ENCODE results near the gene FBXO30. TPM values are rescaled to one million over a fixed set of nuclear protein-coding genes. Genes with fewer than 3 reads are reported as not detected.

Gene FBXO30
- total RNA-seq, 6 donors from 2014 or later: 2.2 to 12.5 (median 7.6) TPM

DNA sequence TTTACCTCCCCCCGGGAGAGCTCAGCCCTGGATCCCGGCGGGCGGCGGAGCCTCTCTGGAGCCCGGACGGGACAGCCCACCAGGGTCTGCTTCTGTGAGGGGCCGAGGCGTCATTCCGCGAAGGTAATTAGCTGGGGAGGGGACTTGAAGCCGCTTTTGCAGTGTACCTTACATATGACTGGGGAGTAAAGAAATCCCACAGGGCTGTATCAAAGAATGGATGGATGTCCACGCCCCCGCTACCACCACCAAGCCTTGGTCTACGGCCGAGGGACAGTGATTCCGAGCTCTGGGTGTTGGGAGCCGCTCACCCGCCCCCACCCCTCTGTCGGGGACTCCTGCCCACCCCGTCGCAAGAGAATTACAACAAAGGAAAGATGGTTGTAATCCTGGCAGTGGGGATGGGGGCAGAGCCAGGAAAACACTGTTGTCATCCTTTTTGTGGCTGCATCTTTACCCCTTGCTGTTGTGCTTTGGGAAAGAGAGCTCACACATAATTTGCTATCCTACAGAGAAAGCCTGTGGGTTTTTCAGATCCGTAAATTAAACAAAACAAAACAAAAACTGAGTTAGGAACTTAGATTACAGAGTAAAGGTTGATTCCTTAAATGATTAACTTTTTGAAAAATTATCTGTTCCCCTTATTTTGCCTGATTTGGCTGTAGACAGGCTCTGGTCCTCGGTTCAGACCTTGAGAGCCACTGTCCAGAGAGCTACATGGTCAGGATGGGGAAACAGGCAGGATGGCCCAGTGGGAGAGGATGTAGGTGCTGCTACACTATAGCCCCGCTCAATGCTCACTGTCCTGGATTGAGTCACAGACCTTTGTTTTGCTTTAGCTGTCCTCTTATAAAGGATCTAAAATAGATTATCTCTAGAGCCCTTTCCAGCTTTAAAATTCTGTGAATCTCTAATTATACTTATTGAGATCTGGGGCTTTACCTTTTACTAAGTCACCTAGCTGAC, 997 bp upstream of the FBXO30 start:
- no peaks in the 10 kb centered on the region for H3K36me3 ChIP-seq
- ATAC-seq (ENCODE audit: low FRiP score in 2 of 2) (peak; percentile 41 to 64), DNase-seq (peak in 1 of 2 donors; percentile 88)
- peaks cover 16 to 36% (median 20%) of the 10 kb centered on the region in 4 donors for H3K4me1 ChIP-seq
- H3K27me3 ChIP-seq: no peaks in the 10 kb centered on the region
- H3K9me3 ChIP-seq: no peaks in the 10 kb centered on the region
- H3K4me3 ChIP-seq: peak overlapping the region; percentile 29 to 79 (median 78)
- peak overlapping the region; percentile 87 to 98 (median 94) for H3K27ac ChIP-seq
- TF ChIP-seq, protein P1, sequence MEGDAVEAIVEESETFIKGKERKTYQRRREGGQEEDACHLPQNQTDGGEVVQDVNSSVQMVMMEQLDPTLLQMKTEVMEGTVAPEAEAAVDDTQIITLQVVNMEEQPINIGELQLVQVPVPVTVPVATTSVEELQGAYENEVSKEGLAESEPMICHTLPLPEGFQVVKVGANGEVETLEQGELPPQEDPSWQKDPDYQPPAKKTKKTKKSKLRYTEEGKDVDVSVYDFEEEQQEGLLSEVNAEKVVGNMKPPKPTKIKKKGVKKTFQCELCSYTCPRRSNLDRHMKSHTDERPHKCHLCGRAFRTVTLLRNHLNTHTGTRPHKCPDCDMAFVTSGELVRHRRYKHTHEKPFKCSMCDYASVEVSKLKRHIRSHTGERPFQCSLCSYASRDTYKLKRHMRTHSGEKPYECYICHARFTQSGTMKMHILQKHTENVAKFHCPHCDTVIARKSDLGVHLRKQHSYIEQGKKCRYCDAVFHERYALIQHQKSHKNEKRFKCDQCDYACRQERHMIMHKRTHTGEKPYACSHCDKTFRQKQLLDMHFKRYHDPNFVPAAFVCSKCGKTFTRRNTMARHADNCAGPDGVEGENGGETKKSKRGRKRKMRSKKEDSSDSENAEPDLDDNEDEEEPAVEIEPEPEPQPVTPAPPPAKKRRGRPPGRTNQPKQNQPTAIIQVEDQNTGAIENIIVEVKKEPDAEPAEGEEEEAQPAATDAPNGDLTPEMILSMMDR (IDR thresholded peaks at IDR 0.05): no peak
- TF ChIP-seq POLR2A (IDR thresholded peaks at IDR 0.05): no peak
- no peak for TF ChIP-seq POLR2AphosphoS5 (IDR thresholded peaks at IDR 0.05)
- no peak for TF ChIP-seq EP300 (IDR thresholded peaks at IDR 0.05)
- WGBS, 2 donors: 6 to 8% methylated on average over 20 to 25 of the region's 25 CpGs

DNA sequence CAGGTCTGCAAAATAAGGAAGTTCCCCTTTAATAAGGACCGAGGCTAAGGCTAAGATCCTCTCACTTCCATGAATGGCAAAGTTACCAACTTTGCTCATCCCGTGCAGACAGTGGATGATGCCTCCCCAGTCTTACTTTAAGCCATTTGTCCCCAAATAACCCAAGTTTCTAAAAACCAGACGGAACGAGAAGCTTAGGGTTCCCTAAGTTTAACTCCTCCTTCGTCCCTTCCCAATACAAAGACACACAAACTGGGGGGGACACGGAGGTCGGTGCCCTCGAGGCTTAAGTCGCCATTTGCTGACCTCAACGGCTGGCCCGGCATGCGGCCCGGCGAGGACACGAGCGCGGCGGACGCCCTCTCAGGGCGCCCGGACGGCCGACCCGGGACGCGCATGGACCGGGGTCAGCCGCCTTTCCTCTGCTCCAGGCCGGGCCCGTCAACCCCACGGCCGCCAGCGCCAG, 527 bp downstream of the FBXO30 start:
- peak in 1 of 2 donors; percentile 31 for DNase-seq
- whole genome bisulfite sequencing, 2 donors: 0% methylated on average over 4 to 15 of the region's 33 CpGs

DNA sequence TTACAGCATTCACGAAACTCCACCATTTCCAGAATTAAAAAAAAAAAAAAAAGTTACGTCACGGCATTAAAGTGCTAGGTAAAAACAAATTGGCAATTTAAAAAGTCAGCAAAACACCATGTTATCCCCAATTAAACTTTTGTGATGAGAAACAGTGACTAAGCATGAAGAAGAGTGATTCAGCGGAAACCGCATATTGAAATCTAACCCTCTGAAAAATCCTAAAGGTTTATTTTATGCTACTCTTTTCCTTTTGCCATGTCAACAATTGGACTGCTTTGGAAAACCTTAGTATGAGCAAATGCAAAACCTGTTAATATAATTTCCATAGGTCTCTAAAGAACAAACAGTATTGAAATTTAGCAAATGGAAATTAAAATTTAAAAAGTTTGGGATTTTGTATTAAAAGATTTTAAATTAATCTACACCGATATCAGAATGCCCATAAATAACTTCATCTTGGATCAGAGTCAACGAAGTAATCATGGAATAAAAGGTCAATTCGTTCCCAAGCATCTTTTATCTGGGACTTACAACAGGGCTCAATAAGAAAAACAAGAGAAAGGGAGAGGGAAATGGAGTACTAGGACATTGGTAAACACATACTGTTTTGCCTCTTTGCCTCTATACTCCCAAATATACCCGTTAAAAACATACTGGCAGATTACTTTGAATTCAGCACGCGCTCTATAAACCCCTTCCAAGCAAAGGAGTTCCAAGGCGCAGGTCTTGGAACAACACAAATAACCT, 1.1 kb downstream of the FBXO30 start:
- TF ChIP-seq EP300 (IDR thresholded peaks at IDR 0.05) (no peak), POLR2AphosphoS5 (IDR thresholded peaks at IDR 0.05) (no peak), POLR2A (IDR thresholded peaks at IDR 0.05) (no peak)
- TF ChIP-seq, protein P1 (IDR thresholded peaks at IDR 0.05): no peak
- H3K4me3 ChIP-seq: peak overlapping the region; percentile 63 to 79 (median 78)
- H3K27me3 ChIP-seq: no peaks in the 10 kb centered on the region
- no peaks in the 10 kb centered on the region for H3K36me3 ChIP-seq
- ATAC-seq (ENCODE audit: low FRiP score in 2 of 2) (no peak), DNase-seq (no peak)
- 9 to 14% methylated on average over 12 of the region's 12 CpGs for WGBS, 2 donors
- H3K4me1 ChIP-seq: peaks cover 21 to 41% (median 27%) of the 10 kb centered on the region in 4 donors
- H3K27ac ChIP-seq: peak overlapping the region; percentile 87 to 98 (median 94)
- no peaks in the 10 kb centered on the region for H3K9me3 ChIP-seq

More for the DNA sequence above, 527 bp downstream of the FBXO30 start:
- H3K27ac ChIP-seq: peak overlapping the region; percentile 87 to 98 (median 94)
- peak in 1 of 2 donors; percentile 35 for ATAC-seq (ENCODE audit: low FRiP score in 2 of 2)
- TF ChIP-seq POLR2A (IDR thresholded peaks at IDR 0.05) (no peak), EP300 (IDR thresholded peaks at IDR 0.05) (no peak), POLR2AphosphoS5 (IDR thresholded peaks at IDR 0.05) (peak in 1 of 2 donors; percentile 36)
- TF ChIP-seq, protein P1 (IDR thresholded peaks at IDR 0.05): no peak
- H3K36me3 ChIP-seq: no peaks in the 10 kb centered on the region
- no peaks in the 10 kb centered on the region for H3K27me3 ChIP-seq
- peaks cover 21 to 41% (median 27%) of the 10 kb centered on the region in 4 donors for H3K4me1 ChIP-seq
- H3K4me3 ChIP-seq: peak overlapping the region; percentile 63 to 79 (median 78)
- no peaks in the 10 kb centered on the region for H3K9me3 ChIP-seq

- no peak overlapping the region for H3K27ac ChIP-seq
- TF ChIP-seq EP300 (IDR thresholded peaks at IDR 0.05) (no peak), POLR2AphosphoS5 (IDR thresholded peaks at IDR 0.05) (no peak), POLR2A (IDR thresholded peaks at IDR 0.05) (no peak)
- TF ChIP-seq, protein P1 (IDR thresholded peaks at IDR 0.05): no peak
- ATAC-seq (ENCODE audit: low FRiP score in 2 of 2): no peak
- peaks cover 21 to 41% (median 27%) of the 10 kb centered on the region in 4 donors for H3K4me1 ChIP-seq
- H3K27me3 ChIP-seq: no peaks in the 10 kb centered on the region
- H3K4me3 ChIP-seq: no peak overlapping the region
- 92 to 97% methylated on average over 1 of the region's 1 CpG for WGBS, 2 donors
- H3K36me3 ChIP-seq: no peaks in the 10 kb centered on the region
- no peak for DNase-seq
- no peaks in the 10 kb centered on the region for H3K9me3 ChIP-seq
These were observed 2.9 kb downstream of the FBXO30 start for GRCh38 chr6:145811741-145812140.

Measured in upper lobe of left lung (tissue), 6 donors.